Fibroblast of pulmonary artery (primary cell): ENCODE data around the gene PTPA.
"Not testable (repeated sequence)": the region's sequence is repeated elsewhere in the genome, so short reads cannot be mapped to it uniquely, and the experiment has no call there.

Experiments
- DNase-seq: peaks from one replicate; pipeline ENCODE4 v3.0.0-alpha.2; 2010; ENCODE audit warnings: low read depth
- H3K4me3 ChIP-seq: replicated peaks from 2 replicates; pipeline ENCODE4 v1.5.1; 2011; ENCODE audit warnings: low read depth, mild to moderate bottlenecking, control low read depth, low read length, moderate library complexity
- CTCF ChIP-seq: IDR thresholded peaks from 2 replicates; pipeline ENCODE4 v1.5.1; 2011; ENCODE audit warnings: mild to moderate bottlenecking, control low read depth, low read length, inconsistent platforms; ENCODE audit errors: missing control alignments

PTPA gene

GRCh38 chr9:129183495-129184218 is 72.4 kb downstream of the PTPA start:
- no peak overlapping the region for H3K4me3 ChIP-seq
- no peak for DNase-seq
- TF ChIP-seq CTCF = no peak

- no peak for DNase-seq
- no peak overlapping the region for H3K4me3 ChIP-seq
- no peak for TF ChIP-seq CTCF
Measured at GRCh38 chr9:129184219-129184524, 73.0 kb downstream of the PTPA start.

GRCh38 chr9:129184596-129185122 is 73.4 kb downstream of the PTPA start:
- TF ChIP-seq CTCF = no peak
- H3K4me3 ChIP-seq = no peak overlapping the region
- DNase-seq = no peak

- no peak for DNase-seq
- TF ChIP-seq CTCF = no peak
- no peak overlapping the region for H3K4me3 ChIP-seq
Measured at GRCh38 chr9:129185402-129185801, 74.2 kb downstream of the PTPA start.

- no peak for DNase-seq
- TF ChIP-seq CTCF = no peak
- H3K4me3 ChIP-seq = no peak overlapping the region
Measured at GRCh38 chr9:129185991-129186390, 74.8 kb downstream of the PTPA start.

GRCh38 chr9:129187042-129187441 is 75.8 kb downstream of the PTPA start:
- TF ChIP-seq CTCF = no peak
- DNase-seq = no peak
- no peak overlapping the region for H3K4me3 ChIP-seq

- DNase-seq, H3K4me3 ChIP-seq: not testable (repeated sequence)
Measured at GRCh38 chr9:129189971-129190370, 78.8 kb downstream of the PTPA start.
